GM10266 (cell line): ENCODE results near the gene TTC7B.

Experiments used
- DNase-seq: peaks from one replicate; pipeline ENCODE4 v3.0.0; 2012; ENCODE audit errors: extremely low spot score
- CTCF ChIP-seq: IDR thresholded peaks from 2 replicates; pipeline ENCODE4 v1.5.1; 2012; ENCODE audit warnings: mild to moderate bottlenecking, low read depth; ENCODE audit not compliant: control insufficient read depth, insufficient read depth; ENCODE audit errors: missing control alignments

Gene TTC7B

GRCh38 chr14:90674716-90675115 lies 141.5 kb downstream of the TTC7B start:
- DNase-seq: no peak
- TF ChIP-seq CTCF: no peak

GRCh38 chr14:90674043-90674670 lies 142.1 kb downstream of the TTC7B start:
- TF ChIP-seq CTCF: no peak
- DNase-seq: no peak

GRCh38 chr14:90671382-90672234 lies 144.6 kb downstream of the TTC7B start:
- peak; percentile 14 for DNase-seq
- no peak for TF ChIP-seq CTCF

- no peak for DNase-seq
- no peak for TF ChIP-seq CTCF
These were observed 146.5 kb downstream of the TTC7B start for GRCh38 chr14:90669731-90670130.

- no peak for DNase-seq
- no peak for TF ChIP-seq CTCF
These were observed 149.7 kb downstream of the TTC7B start for GRCh38 chr14:90666571-90666970.

- no peak for DNase-seq
- no peak for TF ChIP-seq CTCF
These were observed 150.8 kb downstream of the TTC7B start for GRCh38 chr14:90665321-90666000.

GRCh38 chr14:90664911-90665310 lies 151.3 kb downstream of the TTC7B start:
- no peak for TF ChIP-seq CTCF
- no peak for DNase-seq
